T follicular helper cell (primary cell): ENCODE results near the gene ZNF423.

Source experiments
- DNase-seq: peaks from one replicate; pipeline ENCODE4 v3.0.0-alpha.2; 2020; ENCODE audit warnings: low read depth

ZNF423 gene

GRCh38 chr16:49600536-49600935, 255.4 kb downstream of the ZNF423 start:
- DNase-seq, result no peak

DNA sequence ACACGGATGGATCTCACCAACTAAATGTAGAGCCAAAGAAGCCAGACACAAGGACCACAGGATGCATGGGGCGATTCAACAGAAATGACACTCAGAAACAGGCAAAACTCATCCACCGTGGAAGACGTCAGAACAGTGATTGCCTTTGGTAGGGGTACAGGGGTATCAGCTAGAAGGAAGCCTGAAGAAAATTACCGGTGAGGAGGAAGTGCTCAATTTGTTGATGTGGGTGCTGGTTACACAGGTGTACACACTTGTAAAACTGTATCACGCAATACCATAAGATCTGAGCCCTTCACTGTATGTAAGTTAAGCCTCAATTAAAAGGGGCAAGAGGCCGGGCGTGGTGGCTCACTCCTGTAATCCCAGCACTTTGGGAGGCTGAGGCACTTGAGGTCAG, 256.2 kb downstream of the ZNF423 start:
- DNase-seq, result no peak

- DNase-seq, result no peak
Observed at GRCh38 chr16:49599281-49599680, 256.6 kb downstream of the ZNF423 start.

GRCh38 chr16:49598383-49599170, 257.3 kb downstream of the ZNF423 start:
- no peak for DNase-seq

GRCh38 chr16:49597796-49598195, 258.1 kb downstream of the ZNF423 start:
- DNase-seq, result no peak

GRCh38 chr16:49596648-49597291, 259.1 kb downstream of the ZNF423 start:
- no peak for DNase-seq

GRCh38 chr16:49596068-49596467, 259.8 kb downstream of the ZNF423 start:
- no peak for DNase-seq

GRCh38 chr16:49594685-49595498, 261.0 kb downstream of the ZNF423 start:
- DNase-seq, result no peak

DNA sequence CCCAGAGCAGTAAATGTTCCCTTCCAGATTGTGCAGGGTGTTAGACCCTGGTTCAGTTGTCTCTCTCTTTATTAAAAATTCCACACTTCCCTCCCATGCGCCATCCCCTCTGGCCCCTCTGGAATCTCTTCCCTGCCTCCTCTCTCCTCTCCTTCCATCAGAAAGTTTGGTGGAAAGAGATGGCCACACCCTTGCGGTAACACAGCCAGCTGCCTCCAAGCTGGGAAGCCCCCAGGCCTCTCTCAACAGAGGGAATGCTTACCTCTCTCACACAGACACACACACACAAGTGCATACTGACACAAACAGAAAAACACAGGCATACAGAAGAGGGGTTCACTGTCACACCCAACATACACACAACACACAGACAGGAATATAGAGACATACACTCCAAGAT, 261.8 kb downstream of the ZNF423 start:
- DNase-seq, result no peak

DNA sequence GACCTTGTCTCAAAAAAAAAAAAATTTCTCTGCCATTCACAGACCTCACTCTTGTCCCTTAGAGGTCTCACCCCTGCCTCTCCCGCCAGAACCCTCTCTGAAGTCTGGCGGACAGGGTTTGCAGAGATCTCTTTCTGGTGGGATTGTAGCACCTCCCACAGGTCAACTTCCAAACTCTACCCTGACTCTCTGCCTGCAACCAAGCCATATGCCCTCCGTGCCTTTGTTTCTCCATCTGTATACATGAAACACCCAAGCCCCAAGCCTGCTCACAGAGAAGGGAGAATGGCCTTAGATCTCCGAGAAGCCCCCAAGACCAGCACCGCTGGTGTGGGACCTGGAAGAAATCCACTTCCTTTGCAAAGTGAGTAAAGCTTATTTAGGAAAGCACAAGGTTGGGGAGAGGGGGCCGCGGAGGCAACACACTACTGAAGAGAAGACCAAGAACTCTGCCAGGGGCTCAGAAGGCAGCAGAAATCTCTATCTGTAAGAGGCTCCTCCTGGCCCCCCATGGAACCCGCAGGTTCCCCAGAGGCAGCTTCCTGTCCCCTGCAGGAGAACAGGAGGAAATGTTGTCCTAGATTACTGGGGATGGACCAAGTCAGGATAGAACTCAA, 262.4 kb downstream of the ZNF423 start:
- no peak for DNase-seq

DNA sequence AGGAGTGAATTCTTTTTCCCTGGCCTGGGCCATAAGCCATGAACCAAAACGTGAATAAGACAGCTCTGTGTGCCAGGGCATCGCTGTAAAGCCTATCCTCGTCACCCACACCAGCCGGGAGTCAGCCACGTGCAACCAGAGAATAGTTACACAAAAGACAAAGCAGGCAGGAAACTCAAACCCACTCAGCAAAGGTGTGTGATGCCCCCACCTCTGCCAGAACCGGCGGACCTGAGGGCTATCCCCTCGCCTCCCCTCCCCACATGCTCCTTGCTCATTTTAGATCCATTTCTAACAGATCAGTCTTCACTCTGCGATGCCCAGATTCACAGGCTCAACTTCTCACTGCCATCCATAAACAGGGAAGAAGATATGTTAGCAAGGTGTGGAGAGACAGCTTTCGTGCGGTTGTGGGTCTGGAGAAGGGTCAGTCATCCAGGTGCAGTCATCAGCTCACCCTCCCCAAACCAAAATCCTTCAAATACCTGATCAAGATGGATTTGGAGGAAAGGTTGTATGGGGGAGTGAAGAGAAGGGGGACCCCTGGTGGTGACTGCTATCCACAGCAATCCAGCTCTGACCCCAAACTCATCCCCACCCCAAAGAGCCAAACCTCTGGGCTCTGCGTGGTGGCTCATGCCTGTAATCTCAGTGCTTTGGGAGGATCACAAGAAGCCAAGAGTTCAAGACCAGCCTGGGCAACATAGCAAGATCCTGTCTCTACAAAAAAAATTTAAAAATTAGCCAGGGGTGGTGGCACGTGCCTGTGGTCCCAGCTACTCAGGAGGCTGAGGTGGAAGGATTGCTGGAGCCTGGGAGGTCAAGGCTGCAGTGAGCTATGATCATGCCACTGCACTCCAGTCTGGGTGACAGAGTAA, 263.1 kb downstream of the ZNF423 start:
- DNase-seq, result peak; percentile 12

- DNase-seq, result no peak
Observed at GRCh38 chr16:49590166-49590871, 265.6 kb downstream of the ZNF423 start.

- no peak for DNase-seq
Observed at GRCh38 chr16:49589544-49590031, 266.3 kb downstream of the ZNF423 start.

GRCh38 chr16:49588729-49589384, 267.1 kb downstream of the ZNF423 start:
- no peak for DNase-seq

- no peak for DNase-seq
Observed at GRCh38 chr16:49588026-49588425, 267.9 kb downstream of the ZNF423 start.

DNA sequence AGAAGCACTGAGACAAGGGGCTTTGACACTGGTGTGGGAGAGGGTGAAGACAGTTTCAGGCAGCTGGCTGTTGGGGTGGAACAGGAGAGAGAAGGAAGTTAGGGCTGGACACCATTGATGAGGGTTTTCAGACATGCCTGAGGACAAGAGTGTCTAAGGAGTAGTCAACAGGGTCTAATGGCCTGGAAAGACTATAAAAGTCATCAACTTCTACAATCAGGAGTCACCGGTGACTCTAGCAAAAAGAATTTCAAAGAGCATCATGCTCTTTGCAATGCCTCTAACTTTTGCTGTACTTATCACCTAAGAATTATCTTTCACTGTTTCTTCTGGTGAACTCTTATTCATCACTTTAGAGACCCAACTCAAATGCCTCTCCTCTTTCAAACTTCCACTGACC, 268.4 kb downstream of the ZNF423 start:
- DNase-seq, result no peak

DNA sequence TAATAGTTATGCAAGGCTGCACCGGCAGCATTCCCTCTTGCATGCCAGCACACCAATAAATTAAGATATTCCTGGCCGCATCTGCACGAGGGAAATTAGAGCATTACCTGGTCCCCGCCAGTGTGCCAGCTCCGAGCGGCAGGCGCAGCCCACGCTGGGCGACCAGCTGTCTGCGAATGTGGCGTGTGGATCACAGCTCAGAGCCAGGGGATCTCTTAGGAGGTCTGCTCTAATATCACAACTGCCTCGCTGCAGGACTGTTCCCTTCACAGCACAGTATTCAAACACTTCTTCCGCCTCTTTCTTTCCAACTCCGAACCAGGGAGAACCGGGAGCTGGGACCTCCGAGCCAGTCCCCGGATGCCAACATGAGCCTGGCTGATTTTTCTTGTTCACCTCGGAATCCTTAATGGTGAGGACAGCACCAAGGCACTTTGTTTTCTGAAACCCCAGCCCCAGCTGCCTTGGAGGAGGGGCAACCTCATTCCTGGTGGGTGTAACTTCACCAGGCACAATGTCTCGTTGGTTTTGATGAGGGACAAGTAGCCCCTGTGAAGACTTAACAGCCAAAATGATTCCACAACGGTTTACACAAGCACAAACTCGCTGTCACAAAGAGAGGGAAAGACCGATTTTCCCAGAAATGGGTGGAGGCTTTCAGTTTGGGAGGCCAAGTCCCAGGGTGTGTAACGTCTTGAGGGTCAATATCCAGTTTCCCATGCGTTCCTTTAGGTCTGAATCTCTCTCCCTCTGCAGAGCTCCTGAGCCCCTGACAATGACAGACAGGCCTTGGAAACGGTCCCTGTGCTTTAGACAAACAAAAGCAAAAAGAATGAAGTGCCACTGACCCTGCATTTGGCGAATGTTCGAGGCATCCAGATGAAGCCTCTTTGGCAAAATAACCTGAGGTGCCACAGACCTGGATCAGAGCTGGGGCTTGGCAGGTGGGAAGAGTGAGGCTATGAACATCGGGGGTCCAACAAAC, 269.2 kb downstream of the ZNF423 start:
- no peak for DNase-seq

DNA sequence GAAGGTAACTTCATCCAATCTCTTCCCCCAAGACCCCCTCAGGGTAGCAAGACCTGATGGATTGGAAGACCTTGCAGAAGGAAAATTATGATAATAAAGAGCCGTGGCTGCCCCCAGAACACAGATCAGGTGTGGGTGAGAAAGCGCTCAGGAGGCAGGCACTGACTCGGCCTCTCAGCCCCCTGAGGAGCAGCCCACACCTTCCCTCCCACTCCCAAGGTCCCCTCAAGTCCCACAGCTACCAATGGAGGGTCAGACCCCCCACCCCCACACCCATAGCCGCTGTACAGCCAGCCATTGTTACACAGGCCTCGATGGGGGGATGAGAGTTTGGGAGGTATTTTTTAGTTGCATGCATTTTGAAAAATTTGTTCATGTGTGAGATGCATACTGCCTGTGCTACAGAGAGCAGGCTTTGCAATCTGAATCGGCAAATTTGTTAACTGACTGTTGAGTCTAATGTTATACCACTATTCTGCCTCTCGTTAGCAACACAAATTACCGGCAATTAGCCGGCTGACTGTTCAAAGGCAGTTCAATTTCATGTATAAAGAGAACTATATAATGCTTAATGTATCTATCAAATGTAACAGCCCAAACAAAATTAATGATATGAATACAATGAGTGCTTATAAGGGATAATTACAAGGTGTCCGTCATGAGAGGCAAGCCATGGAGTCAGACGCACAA, 270.6 kb downstream of the ZNF423 start:
- no peak for DNase-seq
